NCI-H2227 treated with DMSO at 0.1 percent for 48 hours (cell line): Measurements from ENCODE around the gene ZNF497.
A peak's percentile ranks its signal among the peaks of the same experiment; 100 is the strongest.

Source experiments
- DNase-seq: peaks from one replicate; lab custom pipeline; 2025; lab: John Stamatoyannopoulos, UW

Gene ZNF497

GRCh38 chr19:58367698-58368454, 5.3 kb upstream of the ZNF497 start:
- DNase-seq, result no peak

GRCh38 chr19:58366585-58367430, 4.3 kb upstream of the ZNF497 start:
- DNase-seq, result no peak

- no peak for DNase-seq
Observed at GRCh38 chr19:58364146-58364545, 1.6 kb upstream of the ZNF497 start.

- DNase-seq, result peak; percentile 89
Observed at GRCh38 chr19:58361900-58362271, 665 bp downstream of the ZNF497 start.

GRCh38 chr19:58357481-58358145, 4.9 kb downstream of the ZNF497 start:
- DNase-seq, result no peak

GRCh38 chr19:58356766-58357480, 5.6 kb downstream of the ZNF497 start:
- DNase-seq, result no peak

- no peak for DNase-seq
Observed at GRCh38 chr19:58355908-58356765, 6.4 kb downstream of the ZNF497 start.

- DNase-seq, result no peak
Observed at GRCh38 chr19:58355215-58355796, 7.2 kb downstream of the ZNF497 start.

GRCh38 chr19:58354478-58355030, 8.0 kb downstream of the ZNF497 start:
- DNase-seq, result no peak

- DNase-seq, result no peak
Observed at GRCh38 chr19:58353717-58354477, 8.7 kb downstream of the ZNF497 start.

- DNase-seq, result no peak
Observed at GRCh38 chr19:58352760-58353671, 9.5 kb downstream of the ZNF497 start, which contains the start of gene A1BG. TSS of gene A1BG (minus strand) at chr19:58353492. CDS start at chr19:58353437, 55 bp downstream.

- no peak for DNase-seq
Observed at GRCh38 chr19:58351990-58352755, 10.4 kb downstream of the ZNF497 start.

GRCh38 chr19:58351558-58351878, 11.0 kb downstream of the ZNF497 start:
- no peak for DNase-seq

GRCh38 chr19:58350871-58351557, 11.5 kb downstream of the ZNF497 start:
- no peak for DNase-seq

- DNase-seq, result no peak
Observed at GRCh38 chr19:58350001-58350861, 12.3 kb downstream of the ZNF497 start.

- DNase-seq, result no peak
Observed at GRCh38 chr19:58349590-58349989, 13.0 kb downstream of the ZNF497 start.
